HG03064 (cell line): ENCODE results near the gene HPS6.

Source experiments
- ATAC-seq: cut with Tn5 transposase; IDR thresholded peaks from one replicate; pipeline ENCODE4 v1.9.1; 2021; ENCODE audit warnings: low read depth; ENCODE audit not compliant: unreplicated experiment

The HPS6 gene

GRCh38 chr10:102067091-102067916 lies 2.2 kb downstream of the HPS6 start:
- ATAC-seq: no peak

- no peak for ATAC-seq
Observed at GRCh38 chr10:102068216-102068615, 3.1 kb downstream of the HPS6 start.

GRCh38 chr10:102069071-102069470 lies 3.9 kb downstream of the HPS6 start:
- no peak for ATAC-seq

GRCh38 chr10:102072673-102073527 lies 7.8 kb downstream of the HPS6 start:
- no peak for ATAC-seq

GRCh38 chr10:102083541-102083940 lies 18.4 kb downstream of the HPS6 start:
- no peak for ATAC-seq

- no peak for ATAC-seq
Observed at GRCh38 chr10:102085336-102085735, 20.2 kb downstream of the HPS6 start.

- ATAC-seq: no peak
Observed at GRCh38 chr10:102086196-102086595, 21.0 kb downstream of the HPS6 start.

GRCh38 chr10:102090772-102091171 lies 25.6 kb downstream of the HPS6 start:
- ATAC-seq: no peak

GRCh38 chr10:102096449-102096848 lies 31.3 kb downstream of the HPS6 start:
- no peak for ATAC-seq

- ATAC-seq: no peak
Observed at GRCh38 chr10:102101152-102101551, 36.0 kb downstream of the HPS6 start.

- no peak for ATAC-seq
Observed at GRCh38 chr10:102102421-102102820, 37.3 kb downstream of the HPS6 start.

- no peak for ATAC-seq
Observed at GRCh38 chr10:102106998-102107397, 41.8 kb downstream of the HPS6 start.

- ATAC-seq: no peak
Observed at GRCh38 chr10:102109166-102110116, 44.3 kb downstream of the HPS6 start.

GRCh38 chr10:102111276-102111675 lies 46.1 kb downstream of the HPS6 start:
- ATAC-seq: no peak

GRCh38 chr10:102112210-102112817 lies 47.2 kb downstream of the HPS6 start:
- ATAC-seq: no peak

- no peak for ATAC-seq
Observed at GRCh38 chr10:102113261-102113955, 48.3 kb downstream of the HPS6 start.

GRCh38 chr10:102113956-102114857 lies 49.1 kb downstream of the HPS6 start:
- no peak for ATAC-seq

- peak; percentile 55 for ATAC-seq
Observed at GRCh38 chr10:102114861-102115618, 49.9 kb downstream of the HPS6 start.
